Body of pancreas (tissue), 4 donors: ENCODE data around the gene LANCL2. TPM values are rescaled to one million over a fixed set of nuclear protein-coding genes. Genes with fewer than 3 reads are reported as not detected.

Experiments used
- ATAC-seq: fragments of 150-250 bp; one replicate; pipeline ENCODE4 v1.9.1; 2016
- DNase-seq, 4 donors: peaks; one replicate each; pipeline ENCODE4 v3.0.0-alpha.2; 2019
- H3K27ac ChIP-seq, 4 donors: fragments of 200-600 bp; sonication (generic); 1 replicate in 3 of 4; 2 replicates in 1 of 4; pipeline versions ENCODE4 v1.5.1 to v1.6.1; 2016 to 2019; ENCODE audit warnings: mild to moderate bottlenecking in 1 of 4, mixed read lengths in 1 of 4, moderate library complexity in 1 of 4
- H3K27me3 ChIP-seq, 2 donors: fragments of 200-600 bp; sonication (generic); one replicate each; pipeline ENCODE4 v1.6.0; 2016; ENCODE audit warnings: mild to moderate bottlenecking in 1 of 2
- H3K36me3 ChIP-seq, 2 donors: fragments of 200-600 bp; sonication (generic); replicated peaks in 1 of 2; 2 replicates each; pipeline ENCODE4 v1.5.1; 2016; ENCODE audit warnings: low read depth in 2 of 2; ENCODE audit not compliant: insufficient read depth in 1 of 2
- H3K4me1 ChIP-seq: fragments of 200-600 bp; sonication (generic); one replicate; pipeline ENCODE4 v1.6.0; 2016
- H3K4me3 ChIP-seq, 2 donors: fragments of 200-600 bp; sonication (generic); 1 replicate in 1 of 2; 2 replicates in 1 of 2; pipeline ENCODE4 v1.5.1; 2016 to 2019
- H3K9me3 ChIP-seq, 3 donors: fragments of 200-600 bp; sonication (generic); 1 replicate in 2 of 3; 2 replicates in 1 of 3; pipeline ENCODE4 v1.5.1; 2016
- CTCF ChIP-seq, 7 experiments: fragments of 450-650 bp in 4 of 7; fragments of 200-600 bp in 3 of 7; sonication (generic) in 3 of 7; IDR thresholded peaks; one replicate each; pipeline ENCODE4 v1.5.1; 2016 to 2019; ENCODE audit warnings: antibody characterized with exemption in 7 of 7
- POLR2A ChIP-seq, 3 donors: fragments of 450-650 bp; IDR thresholded peaks; one replicate each; pipeline ENCODE4 v1.6.1; 2016; ENCODE audit warnings: antibody characterized with exemption in 3 of 3, mild to moderate bottlenecking in 2 of 3
- WGBS, 2 donors: methylation state at CpG; one replicate each; pipeline ENCODE4 v1.1.5; 2017; 5-methylcytosine and 5-hydroxymethylcytosine counted together
- intact Hi-C: fragments of 100-400 bp; cut with DNase I; formaldehyde crosslinking; loops from one replicate; pipeline ENCODE4 v1.15.1; 2023
- total RNA-seq, 2 donors: library from RNA; depleted of rRNA; stranded (reverse); fragments of >200 nt; gene quantifications; one replicate each; pipeline ENCODE4 v1.1.0, GENCODE V29; 2016

LANCL2 gene
- total RNA-seq, 2 donors from 2014 or later = 4.4 to 10.9 TPM

GRCh38 chr7:55441002-55441401 is 75.9 kb downstream of the LANCL2 start:
- Histone ChIP-seq H3K4me1 (no peaks in the 10 kb centered on the region), H3K4me3 (no peak overlapping the region), H3K36me3 (no peaks in the 10 kb centered on the region), H3K27ac (no peak overlapping the region), H3K27me3 (no peaks in the 10 kb centered on the region), H3K9me3 (no peaks in the 10 kb centered on the region)
- intact Hi-C loops = no loop called here
- TF ChIP-seq POLR2A (IDR thresholded peaks at IDR 0.05) (no peak), CTCF (IDR thresholded peaks at IDR 0.05) (no peak)
- no peak for DNase-seq
- 84 to 86% methylated on average over 5 of the region's 5 CpGs for WGBS, 2 donors
- no peak for ATAC-seq

- H3K9me3 ChIP-seq = no peaks in the 10 kb centered on the region
- no peak overlapping the region for H3K27ac ChIP-seq
- DNase-seq (no peak), ATAC-seq (no peak)
- no peaks in the 10 kb centered on the region for H3K36me3 ChIP-seq
- TF ChIP-seq POLR2A (IDR thresholded peaks at IDR 0.05) (no peak), CTCF (IDR thresholded peaks at IDR 0.05) (no peak)
- intact Hi-C loops = no loop called here
- no peaks in the 10 kb centered on the region for H3K27me3 ChIP-seq
- no peaks in the 10 kb centered on the region for H3K4me1 ChIP-seq
- 76 to 80% methylated on average over 7 of the region's 7 CpGs for WGBS, 2 donors
- no peak overlapping the region for H3K4me3 ChIP-seq
Observed at GRCh38 chr7:55441774-55442522, 76.8 kb downstream of the LANCL2 start.

- TF ChIP-seq CTCF (IDR thresholded peaks at IDR 0.05) (no peak), POLR2A (IDR thresholded peaks at IDR 0.05) (no peak)
- H3K9me3 ChIP-seq = no peaks in the 10 kb centered on the region
- no peaks in the 10 kb centered on the region for H3K4me1 ChIP-seq
- H3K4me3 ChIP-seq = no peak overlapping the region
- H3K36me3 ChIP-seq = no peaks in the 10 kb centered on the region
- DNase-seq (no peak), ATAC-seq (no peak)
- intact Hi-C loops = no loop called here
- H3K27me3 ChIP-seq = no peaks in the 10 kb centered on the region
- no peak overlapping the region for H3K27ac ChIP-seq
- WGBS, 2 donors = 57 to 63% methylated on average over 1 of the region's 1 CpG
Observed at GRCh38 chr7:55444786-55445185, 79.6 kb downstream of the LANCL2 start.

- TF ChIP-seq POLR2A (IDR thresholded peaks at IDR 0.05) = no peak
- no peak for TF ChIP-seq CTCF (IDR thresholded peaks at IDR 0.05)
- 66 to 77% methylated on average over 17 to 21 of the region's 22 CpGs for WGBS, 2 donors
- no peak for DNase-seq
- no peaks in the 10 kb centered on the region for H3K9me3 ChIP-seq
- no peak overlapping the region for H3K4me3 ChIP-seq
- H3K36me3 ChIP-seq = no peaks in the 10 kb centered on the region
- intact Hi-C loops = no loop called here
- H3K4me1 ChIP-seq = no peaks in the 10 kb centered on the region
- H3K27me3 ChIP-seq = no peaks in the 10 kb centered on the region
- no peak for ATAC-seq
- H3K27ac ChIP-seq = no peak overlapping the region
Observed at GRCh38 chr7:55448526-55448925, 83.4 kb downstream of the LANCL2 start.
